HEK293 (cell line): ENCODE data around the gene CYP27A1.

Experiments used
- CTCF ChIA-PET: fragments of 350-600 bp; formaldehyde crosslinking; extraction: SDS; loops from one replicate; lab custom pipeline; 2021; ENCODE audit warnings: antibody characterized with exemption; lab: Yijun Ruan, JAX
- POLR2A ChIA-PET: fragments of 300-600 bp; formaldehyde crosslinking; extraction: SDS; loops from one replicate; lab custom pipeline; 2020; ENCODE audit warnings: antibody characterized with exemption, inconsistent platforms; lab: Yijun Ruan, JAX
- H3K27ac ChIP-seq: fragments of 200-500 bp; sonication (Bioruptor generic); 2 replicates; pipeline ENCODE4 v1.5.1; 2014; ENCODE audit warnings: low read depth, low read length, control low read depth, inconsistent platforms; ENCODE audit errors: extremely low read depth
- H3K36me3 ChIP-seq, 2 experiments: fragments of 200-500 bp in 1 of 2; sonication (Bioruptor generic) in 1 of 2; 1 replicate in 1 of 2; 2 replicates in 1 of 2; pipeline ENCODE4 v1.5.1; 2014 to 2017; ENCODE audit warnings: inconsistent platforms in 2 of 2, low read length in 2 of 2; ENCODE audit not compliant: control insufficient read depth in 2 of 2, insufficient read depth in 1 of 2
- H3K4me1 ChIP-seq: fragments of 200-500 bp; sonication (Bioruptor generic); 2 replicates; pipeline ENCODE4 v1.5.1; 2014; ENCODE audit warnings: mild to moderate bottlenecking, low read length, inconsistent platforms; ENCODE audit not compliant: control insufficient read depth, insufficient read depth
- H3K4me3 ChIP-seq: 2 replicates; pipeline ENCODE4 v1.5.1; 2011; ENCODE audit warnings: low read depth, mild to moderate bottlenecking, control low read depth, low read length, moderate library complexity
- H3K9me3 ChIP-seq: fragments of 200-500 bp; sonication (Bioruptor generic); 2 replicates; pipeline ENCODE4 v1.5.1; 2014; ENCODE audit warnings: low read depth, low read length, inconsistent platforms; ENCODE audit not compliant: control insufficient read depth, insufficient read depth
- IKZF3 ChIP-seq: fragments of 450-650 bp; IDR thresholded peaks from 2 replicates; pipeline ENCODE4 v1.5.0; 2018; ENCODE audit warnings: missing biosample characterization, mild to moderate bottlenecking, missing genetic modification characterization, moderate library complexity
- MEIS1 ChIP-seq: sonication (generic); formaldehyde crosslinking; IDR thresholded peaks from 2 replicates; pipeline ENCODE4 v1.8.1; 2022; ENCODE audit warnings: missing genetic modification reagents, mild to moderate bottlenecking, borderline replicate concordance
- OSR2 ChIP-seq: fragments of 450-650 bp; formaldehyde crosslinking; IDR thresholded peaks from 2 replicates; pipeline ENCODE4 v1.5.1; 2016; ENCODE audit warnings: missing biosample characterization, missing genetic modification characterization
- SP7 ChIP-seq: fragments of 450-650 bp; formaldehyde crosslinking; IDR thresholded peaks from 2 replicates; pipeline ENCODE4 v1.5.1; 2016; ENCODE audit warnings: missing biosample characterization, missing genetic modification characterization
- WT1 ChIP-seq: fragments of 450-650 bp; formaldehyde crosslinking; IDR thresholded peaks from 2 replicates; pipeline ENCODE4 v1.5.1; 2016; ENCODE audit warnings: missing biosample characterization, missing genetic modification characterization
- ZBTB44 ChIP-seq: fragments of 450-650 bp; IDR thresholded peaks from 2 replicates; pipeline ENCODE4 v1.5.1; 2018; ENCODE audit warnings: missing biosample characterization, mild to moderate bottlenecking, missing genetic modification characterization
- ZBTB49 ChIP-seq: fragments of 450-650 bp; formaldehyde crosslinking; IDR thresholded peaks from 2 replicates; pipeline ENCODE4 v1.5.1; 2016; ENCODE audit warnings: missing biosample characterization, missing genetic modification characterization, low read depth
- ZNF174 ChIP-seq: fragments of 450-650 bp; formaldehyde crosslinking; IDR thresholded peaks from 2 replicates; pipeline ENCODE4 v1.5.0; 2017; ENCODE audit warnings: missing biosample characterization, mild to moderate bottlenecking, missing genetic modification characterization
- ZNF26 ChIP-seq: fragments of 450-650 bp; formaldehyde crosslinking; IDR thresholded peaks from 2 replicates; pipeline ENCODE4 v1.5.1; 2016; ENCODE audit warnings: missing biosample characterization, missing genetic modification characterization
- ZNF274 ChIP-seq, 2 experiments: fragments of 200-500 bp in 1 of 2; fragments of 450-650 bp in 1 of 2; sonication (Bioruptor generic) in 1 of 2; formaldehyde crosslinking in 1 of 2; IDR thresholded peaks; 2 replicates each; pipeline versions ENCODE4 v1.5.1 to v1.6.1; 2014 to 2016; ENCODE audit warnings: borderline replicate concordance in 1 of 2, inconsistent platforms in 1 of 2, low read length in 1 of 2, missing biosample characterization in 1 of 2, missing genetic modification characterization in 1 of 2
- ZNF362 ChIP-seq: fragments of 450-650 bp; formaldehyde crosslinking; IDR thresholded peaks from 2 replicates; pipeline ENCODE4 v1.5.1; 2016; ENCODE audit warnings: missing biosample characterization, missing genetic modification characterization
- ZNF488 ChIP-seq: fragments of 450-650 bp; formaldehyde crosslinking; IDR thresholded peaks from 2 replicates; pipeline ENCODE4 v1.5.1; 2016; ENCODE audit warnings: missing biosample characterization, missing genetic modification characterization
- ZNF518A ChIP-seq: fragments of 450-650 bp; formaldehyde crosslinking; conservative IDR thresholded peaks from 2 replicates; pipeline ENCODE4 v1.5.1; 2016; ENCODE audit warnings: low read depth, missing biosample characterization, missing genetic modification characterization
- ZNF560 ChIP-seq: fragments of 450-650 bp; formaldehyde crosslinking; IDR thresholded peaks from 2 replicates; pipeline ENCODE4 v1.5.1; 2017; ENCODE audit warnings: missing biosample characterization, missing genetic modification characterization, borderline replicate concordance
- ZNF623 ChIP-seq: fragments of 450-650 bp; formaldehyde crosslinking; IDR thresholded peaks from 2 replicates; pipeline ENCODE4 v1.5.1; 2016; ENCODE audit warnings: missing biosample characterization, missing genetic modification characterization

The CYP27A1 gene

DNA sequence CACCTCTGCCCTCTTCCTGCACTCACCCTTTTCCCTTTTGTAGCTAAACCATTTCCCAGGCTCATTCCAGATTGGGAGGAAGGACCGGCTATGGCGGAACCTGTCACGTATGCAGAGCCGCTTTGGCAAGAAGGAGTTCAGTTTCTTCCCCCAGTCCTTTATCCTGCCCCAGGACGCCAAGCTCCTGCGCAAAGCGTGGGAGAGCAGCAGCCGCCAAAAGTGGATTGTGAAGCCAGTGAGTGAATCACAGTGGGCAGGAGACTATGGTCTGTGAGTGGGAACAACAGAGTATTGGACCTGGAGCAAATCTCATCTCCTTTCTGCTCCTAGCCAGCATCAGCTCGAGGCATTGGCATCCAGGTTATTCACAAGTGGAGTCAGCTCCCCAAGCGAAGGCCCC is 35.0 kb upstream of the CYP27A1 start:
- POLR2A ChIA-PET = no interaction called here
- peaks cover 47 to 89% of the 10 kb centered on the region in 2 experiments for H3K36me3 ChIP-seq
- CTCF ChIA-PET = interaction anchor here (0.5 to 1.1 kb wide), 4 partner anchors 18 to 101 kb away, joined by 3 to 4 read pairs (median 4); no protein-coding TSS in a partner anchor

DNA sequence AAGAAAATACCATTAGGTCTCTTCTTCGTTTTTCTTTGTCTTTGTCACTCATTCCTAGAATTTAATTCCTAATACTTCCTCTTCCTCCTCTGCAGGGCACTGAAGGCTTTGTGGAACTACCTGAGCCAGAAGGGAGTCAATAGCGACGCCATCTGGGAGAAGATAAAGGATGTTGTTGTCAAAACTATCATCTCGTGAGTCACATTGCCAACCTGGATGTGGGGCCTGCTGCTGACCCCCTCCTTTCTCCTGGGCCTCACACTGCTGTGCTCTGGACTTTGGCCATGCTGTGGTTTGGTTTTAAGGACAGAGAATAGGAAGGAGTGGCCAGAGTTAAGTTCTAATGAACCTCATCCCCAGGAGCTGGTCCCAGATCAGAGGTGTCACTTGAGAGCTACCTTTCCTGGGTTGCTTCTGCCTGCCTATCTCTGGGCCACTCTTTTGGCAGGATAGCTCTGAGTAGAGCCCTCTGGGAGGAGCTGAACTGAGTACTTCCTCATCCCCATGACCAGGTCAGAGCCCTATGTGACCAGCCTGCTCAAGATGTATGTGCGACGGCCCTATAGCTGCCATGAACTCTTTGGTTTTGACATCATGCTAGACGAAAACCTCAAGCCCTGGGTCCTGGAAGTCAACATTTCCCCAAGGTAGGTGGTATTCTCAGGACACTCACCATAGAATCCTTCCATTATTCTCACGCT is 33.1 kb upstream of the CYP27A1 start:
- Histone ChIP-seq H3K27ac (no peak overlapping the region), H3K4me1 (no peaks in the 10 kb centered on the region), H3K4me3 (no peak overlapping the region), H3K36me3 (peaks cover 54 to 96% of the 10 kb centered on the region in 2 experiments), H3K9me3 (no peaks in the 10 kb centered on the region)
- TF ChIP-seq ZNF623 = no peak
- no peak for TF ChIP-seq ZNF274 (IDR thresholded peaks at IDR 0.05; ENCODE audit: low read length)
- no peak for TF ChIP-seq ZNF274 (tag by site-specific recombination; IDR thresholded peaks at IDR 0.05; ENCODE audit: borderline replicate concordance)
- TF ChIP-seq ZNF560 = no peak
- TF ChIP-seq MEIS1 = no peak
- no peak for TF ChIP-seq ZNF174
- TF ChIP-seq ZBTB49 (tag by site-specific recombination) = no peak
- no peak for TF ChIP-seq WT1 (tag by site-specific recombination)
- no peak for TF ChIP-seq IKZF3 (tag by site-specific recombination)
- no peak for TF ChIP-seq SP7 (tag by site-specific recombination)
- TF ChIP-seq ZNF26 (tag by site-specific recombination) = no peak
- CTCF ChIA-PET = no interaction called here
- POLR2A ChIA-PET = no interaction called here

More for the DNA sequence above, 35.0 kb upstream of the CYP27A1 start:
- no peak overlapping the region for H3K27ac ChIP-seq
- H3K4me1 ChIP-seq = no peaks in the 10 kb centered on the region
- H3K4me3 ChIP-seq = no peak overlapping the region
- no peaks in the 10 kb centered on the region for H3K9me3 ChIP-seq
- no peak for TF ChIP-seq OSR2 (tag by site-specific recombination)

DNA sequence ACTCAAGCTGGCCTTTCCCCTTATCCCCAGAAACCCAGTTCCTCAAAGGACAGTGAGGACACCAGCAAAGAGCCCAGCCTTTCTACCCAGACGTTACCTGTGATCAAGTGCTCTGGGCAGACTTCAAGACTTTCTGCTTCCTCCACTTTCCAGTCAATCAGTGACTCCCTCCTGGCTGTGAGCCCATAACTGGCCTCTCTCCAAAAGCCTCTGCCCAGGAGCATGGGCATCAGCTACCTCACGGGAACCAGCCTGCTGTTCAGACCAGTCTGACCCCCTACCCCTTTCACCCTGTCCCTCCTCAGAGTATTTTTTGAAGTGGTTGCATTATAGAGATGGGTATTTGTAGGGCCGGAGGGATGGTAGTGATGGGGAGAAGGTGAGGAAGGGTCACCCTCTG is 27.7 kb upstream of the CYP27A1 start:
- no peak overlapping the region for H3K27ac ChIP-seq
- no peak overlapping the region for H3K4me3 ChIP-seq
- no peaks in the 10 kb centered on the region for H3K9me3 ChIP-seq
- ChIA-PET POLR2A (no interaction called here), CTCF (no interaction called here)
- H3K4me1 ChIP-seq = no peaks in the 10 kb centered on the region
- H3K36me3 ChIP-seq = peaks cover 44 to 87% of the 10 kb centered on the region in 2 experiments
- TF ChIP-seq ZNF362 (tag by site-specific recombination) (no peak), ZBTB44 (no peak), ZNF488 (no peak), ZNF518A (tag by site-specific recombination) (no peak)
